GM18858 (cell line): ENCODE results near the gene FNDC11.

Experiments used
- ATAC-seq: cut with Tn5 transposase; IDR thresholded peaks from one replicate; pipeline ENCODE4 v1.9.1; 2021; ENCODE audit not compliant: unreplicated experiment

FNDC11 gene

DNA sequence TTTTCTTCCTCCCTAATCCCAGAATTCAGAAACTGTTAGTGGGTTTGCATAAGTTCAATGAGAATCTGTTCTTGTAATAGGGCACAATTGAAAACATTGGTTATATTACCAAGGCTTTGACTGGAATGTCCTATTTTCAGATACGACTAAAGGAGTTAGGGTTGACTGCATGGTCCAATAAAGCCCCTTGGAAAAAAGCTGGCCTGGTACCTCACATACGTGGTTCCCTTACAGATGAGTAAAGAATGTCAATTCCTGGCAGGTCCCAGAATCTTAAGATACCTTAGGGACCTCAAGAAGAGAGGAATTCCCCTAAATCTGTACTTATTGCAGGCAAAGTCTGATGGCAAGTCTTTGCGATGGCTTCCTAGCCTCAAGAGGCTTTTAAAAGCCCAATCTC lies 28.8 kb upstream of the FNDC11 start:
- no peak for ATAC-seq

DNA sequence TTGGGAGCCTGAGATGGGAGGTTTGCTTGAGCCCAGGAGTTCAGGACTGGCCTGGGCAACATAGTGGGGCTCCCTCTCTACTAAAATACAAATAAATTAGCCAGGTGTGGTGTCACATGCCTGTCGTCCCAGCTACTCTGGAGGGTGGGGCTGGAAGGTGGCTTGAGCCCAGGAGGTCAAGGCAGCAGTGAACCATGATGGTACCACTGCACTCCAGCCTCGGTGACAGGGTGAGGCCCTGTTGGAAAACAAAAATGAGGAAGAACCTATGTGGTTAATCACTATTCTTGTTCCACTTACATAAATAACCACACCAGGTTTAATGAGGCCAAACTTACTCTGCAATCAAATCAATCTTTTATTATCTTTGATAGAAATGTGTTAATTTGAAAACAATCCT lies 28.0 kb upstream of the FNDC11 start:
- ATAC-seq: no peak

DNA sequence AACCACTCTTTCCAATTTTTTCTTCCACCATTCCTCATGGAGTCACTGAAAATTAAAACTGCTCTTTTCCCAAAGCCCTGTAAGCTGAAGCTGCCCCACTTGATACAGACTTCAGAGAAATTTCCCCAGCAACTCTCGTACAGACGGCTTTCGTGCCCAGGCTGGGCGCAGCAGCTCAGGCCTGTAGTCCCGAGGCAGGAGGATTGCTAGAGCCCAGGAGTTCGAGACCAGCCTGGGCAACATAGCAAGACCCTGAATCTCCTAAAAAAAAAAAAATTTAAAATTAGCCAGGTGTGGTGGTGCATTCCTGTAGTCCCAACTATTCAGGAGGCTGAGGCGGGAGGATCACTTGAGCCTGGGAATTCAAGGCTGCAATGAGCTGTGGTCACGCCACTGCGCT lies 26.8 kb upstream of the FNDC11 start:
- ATAC-seq: no peak

DNA sequence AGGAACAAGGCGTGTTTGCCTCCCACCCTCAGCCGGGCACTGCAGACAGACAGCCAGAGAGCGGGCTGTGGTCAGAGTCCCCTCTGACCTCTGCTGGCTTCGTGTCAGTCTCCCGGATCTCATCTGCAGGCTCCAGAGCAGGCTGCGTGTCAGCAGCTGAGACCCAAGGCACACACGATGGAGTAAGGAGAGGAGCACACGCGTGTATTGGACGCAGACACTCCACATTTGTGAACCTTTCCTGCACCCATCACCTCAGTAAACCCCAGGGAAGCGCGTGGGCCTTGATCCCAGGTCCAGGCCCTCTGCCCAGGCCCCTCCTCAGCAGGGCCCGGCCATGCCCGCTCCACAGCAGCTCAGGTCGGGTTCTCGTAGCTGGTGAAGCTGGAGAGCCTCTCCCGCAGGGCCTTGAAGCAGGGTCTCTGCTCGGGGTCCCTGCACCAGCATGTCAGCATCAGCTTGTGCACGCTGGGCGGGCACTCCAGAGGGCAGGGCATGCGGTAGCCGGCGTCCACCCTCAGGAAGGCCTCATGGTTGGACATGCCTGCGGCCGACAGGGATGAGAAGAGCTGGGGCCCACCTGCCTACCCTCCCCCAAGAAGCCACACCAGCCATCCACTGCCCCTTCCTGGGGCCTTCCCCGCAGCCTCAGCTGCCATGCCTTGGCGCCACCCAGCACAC lies 24.6 kb upstream of the FNDC11 start:
- no peak for ATAC-seq

DNA sequence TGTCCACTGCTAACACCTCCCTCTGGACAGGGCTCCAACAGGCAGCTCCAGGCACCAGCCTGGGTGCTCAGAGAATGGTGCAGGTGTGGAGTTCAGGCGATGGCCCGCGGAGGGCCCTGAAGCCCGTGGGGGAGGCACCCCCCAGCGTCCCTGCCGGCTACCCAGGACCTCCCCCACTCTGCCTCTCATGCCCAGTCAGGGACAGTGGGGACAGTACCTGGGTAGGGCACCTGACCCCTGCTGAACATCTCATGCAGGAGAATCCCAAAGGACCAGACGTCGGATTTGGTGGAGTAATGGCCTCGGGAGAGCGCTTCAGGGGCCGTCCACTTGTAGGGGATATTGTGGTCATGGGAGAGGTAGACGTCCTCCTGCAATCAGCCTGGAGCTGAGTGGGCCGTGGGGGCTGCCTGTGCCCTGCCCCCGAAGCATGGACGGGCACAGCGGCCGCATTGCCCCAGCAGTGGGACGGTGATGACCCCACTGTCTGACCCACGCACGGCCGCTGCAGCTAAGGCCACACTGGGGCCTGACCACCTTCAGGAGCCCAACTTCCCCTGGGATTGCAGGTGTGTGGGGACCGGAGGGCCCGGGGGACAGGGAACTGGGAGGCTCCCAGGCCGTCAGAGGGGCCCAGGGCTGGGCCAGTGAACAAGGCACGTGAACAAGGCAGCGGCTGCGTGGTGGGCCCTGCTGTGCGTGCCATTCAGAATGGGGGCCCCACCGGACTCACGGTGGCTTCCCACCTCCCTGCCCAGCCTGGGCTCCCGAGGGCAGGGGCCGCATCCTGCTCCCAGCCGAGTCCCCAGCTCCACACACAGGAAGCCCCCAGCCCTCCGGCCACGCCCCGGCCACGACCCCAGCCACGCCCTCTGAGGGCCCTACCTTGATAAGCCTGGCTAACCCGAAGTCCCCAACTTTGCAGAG lies 23.8 kb upstream of the FNDC11 start:
- ATAC-seq: no peak

DNA sequence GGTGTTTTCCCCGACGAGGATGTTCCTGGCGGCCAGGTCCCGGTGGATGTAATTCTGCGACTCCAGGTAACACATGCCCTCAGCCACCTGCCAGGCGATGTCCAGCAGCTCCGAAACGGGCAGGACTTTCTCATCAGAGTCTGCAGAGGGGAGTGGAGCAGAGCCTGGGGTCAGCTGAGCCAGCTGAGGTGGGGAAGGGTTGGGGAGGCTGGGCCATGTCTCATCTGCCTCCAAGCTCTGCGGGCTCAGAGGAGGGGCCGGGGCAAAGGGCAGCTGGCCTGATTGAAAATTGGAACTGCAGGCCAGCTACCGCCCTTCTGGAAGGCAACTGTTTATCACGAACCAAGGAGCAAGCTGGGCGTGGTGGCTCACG lies 23.2 kb upstream of the FNDC11 start:
- ATAC-seq: no peak

DNA sequence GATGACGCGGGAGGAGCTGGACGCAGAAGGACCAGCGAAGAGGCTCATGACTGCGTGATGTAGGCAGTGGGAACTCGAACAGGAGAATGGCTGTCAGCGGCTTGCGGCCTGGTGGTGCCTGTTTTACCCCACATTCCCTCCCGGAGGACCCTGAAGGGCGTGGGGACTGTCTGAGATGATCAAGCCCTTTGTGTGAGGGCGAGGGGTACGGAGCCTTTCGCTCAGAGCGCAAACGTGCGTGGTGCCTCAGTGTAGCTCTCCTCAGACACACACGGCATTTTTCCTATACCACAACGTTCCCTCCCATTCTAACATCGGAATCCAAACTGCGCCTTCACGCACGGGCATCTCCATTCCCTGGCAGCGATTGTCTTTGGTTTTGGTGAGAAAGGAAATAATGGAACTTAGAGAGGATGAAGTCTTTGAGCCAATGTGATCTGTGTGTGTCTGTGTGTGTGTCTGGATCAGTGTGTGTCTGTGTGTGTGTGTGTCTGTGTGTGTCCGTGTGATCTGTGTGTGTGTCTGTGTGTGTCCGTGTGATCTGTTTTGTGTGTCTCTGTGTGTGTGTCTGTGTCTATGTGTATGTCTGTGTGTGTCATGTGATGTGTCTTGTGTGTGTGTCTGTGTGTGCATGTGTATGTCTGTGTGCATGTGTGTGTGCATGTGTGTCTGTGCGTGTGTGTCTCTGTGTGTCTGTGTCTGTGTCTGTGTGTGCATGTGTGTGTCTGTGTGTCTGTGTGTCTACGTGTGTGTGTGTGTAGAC lies 22.1 kb upstream of the FNDC11 start:
- no peak for ATAC-seq

DNA sequence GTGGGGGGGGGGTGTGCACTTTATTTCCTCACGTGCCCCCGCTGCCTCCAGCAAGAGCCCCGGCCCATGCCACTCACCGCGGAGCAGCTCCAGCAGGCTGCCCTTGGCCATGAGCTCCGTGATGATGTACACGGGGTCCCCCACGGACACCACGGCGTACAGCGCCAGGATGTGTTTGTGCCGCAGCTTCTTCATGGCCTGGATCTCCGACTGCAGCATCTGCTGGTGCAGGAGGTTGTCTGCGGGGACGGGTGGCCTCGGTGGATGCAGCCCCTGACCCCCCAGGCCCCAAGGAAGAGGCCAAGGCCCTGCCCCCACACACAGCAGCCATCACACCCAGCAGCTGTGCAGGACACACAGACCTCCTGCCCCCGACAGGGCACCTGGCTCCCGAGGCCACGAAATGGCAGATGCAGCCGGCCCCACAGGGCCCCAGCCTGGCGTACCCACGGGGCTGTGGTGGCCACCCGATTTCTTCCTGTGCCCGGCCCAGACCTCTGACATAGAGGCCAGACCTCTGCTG lies 21.4 kb upstream of the FNDC11 start:
- no peak for ATAC-seq

DNA sequence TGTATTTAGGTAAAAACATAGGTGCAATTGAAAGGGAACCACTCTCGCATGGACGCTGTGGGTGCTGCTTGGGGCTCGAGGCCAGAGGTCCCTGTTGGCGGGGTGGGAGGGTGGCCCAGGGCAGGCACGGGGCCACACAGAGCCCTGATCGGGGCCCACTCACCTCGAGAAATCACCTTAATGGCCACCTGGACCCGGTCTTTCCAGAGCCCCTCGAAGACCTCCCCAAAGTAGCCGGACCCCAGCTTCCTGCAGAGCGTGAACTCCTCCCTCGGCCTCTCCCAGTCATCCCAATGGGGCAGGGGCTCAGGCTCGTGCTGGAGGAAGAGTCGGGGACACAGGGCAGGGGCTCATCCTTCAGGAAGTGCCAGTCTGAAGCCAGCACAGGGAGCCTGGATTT lies 20.6 kb upstream of the FNDC11 start:
- ATAC-seq: no peak

DNA sequence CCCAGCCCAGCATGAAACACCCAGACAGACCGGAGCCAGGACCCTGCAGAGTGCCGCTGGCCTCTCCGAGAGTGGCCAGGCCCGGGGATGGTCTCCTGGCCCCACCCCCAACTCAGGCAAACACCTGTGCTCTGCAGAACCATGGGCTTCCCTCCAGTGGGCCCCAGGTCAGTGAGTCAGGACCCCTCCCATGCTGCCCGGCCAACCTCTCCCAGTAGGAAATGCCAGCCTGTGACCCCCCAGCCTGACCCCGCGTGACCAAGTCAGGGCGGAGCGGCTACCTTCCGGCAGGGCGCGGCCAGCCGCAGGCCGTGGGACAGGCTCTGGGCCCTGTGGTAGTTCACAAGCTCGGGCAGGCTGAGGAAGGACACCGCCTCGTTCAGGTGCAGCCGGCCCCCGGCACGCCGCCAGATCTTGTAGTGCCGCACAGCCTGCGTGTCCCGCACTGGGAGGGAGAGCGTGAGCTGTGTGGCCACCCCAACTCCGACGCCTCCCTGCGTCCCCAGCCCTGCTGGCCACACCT lies 20.0 kb upstream of the FNDC11 start:
- no peak for ATAC-seq

DNA sequence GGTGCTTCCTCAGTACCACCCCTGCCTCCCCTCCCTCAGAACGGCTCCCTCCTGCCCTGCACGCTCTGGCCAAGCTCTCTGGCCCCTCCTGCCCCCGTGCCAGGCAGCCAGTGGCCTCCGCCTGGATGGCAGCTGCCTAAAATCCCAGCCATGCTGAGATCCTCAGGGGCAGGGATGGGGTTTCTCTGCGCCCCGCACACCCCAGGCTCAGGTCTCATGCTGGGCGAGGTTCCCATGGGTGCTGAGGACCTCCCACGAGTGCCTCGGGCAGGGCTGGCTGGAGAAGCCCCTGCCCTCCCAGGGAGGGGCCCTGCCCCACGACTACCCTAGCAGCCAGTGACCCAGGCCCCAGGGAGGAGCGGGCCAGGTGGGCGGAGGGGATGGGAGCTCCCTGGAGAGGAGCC lies 19.5 kb upstream of the FNDC11 start:
- ATAC-seq: no peak

DNA sequence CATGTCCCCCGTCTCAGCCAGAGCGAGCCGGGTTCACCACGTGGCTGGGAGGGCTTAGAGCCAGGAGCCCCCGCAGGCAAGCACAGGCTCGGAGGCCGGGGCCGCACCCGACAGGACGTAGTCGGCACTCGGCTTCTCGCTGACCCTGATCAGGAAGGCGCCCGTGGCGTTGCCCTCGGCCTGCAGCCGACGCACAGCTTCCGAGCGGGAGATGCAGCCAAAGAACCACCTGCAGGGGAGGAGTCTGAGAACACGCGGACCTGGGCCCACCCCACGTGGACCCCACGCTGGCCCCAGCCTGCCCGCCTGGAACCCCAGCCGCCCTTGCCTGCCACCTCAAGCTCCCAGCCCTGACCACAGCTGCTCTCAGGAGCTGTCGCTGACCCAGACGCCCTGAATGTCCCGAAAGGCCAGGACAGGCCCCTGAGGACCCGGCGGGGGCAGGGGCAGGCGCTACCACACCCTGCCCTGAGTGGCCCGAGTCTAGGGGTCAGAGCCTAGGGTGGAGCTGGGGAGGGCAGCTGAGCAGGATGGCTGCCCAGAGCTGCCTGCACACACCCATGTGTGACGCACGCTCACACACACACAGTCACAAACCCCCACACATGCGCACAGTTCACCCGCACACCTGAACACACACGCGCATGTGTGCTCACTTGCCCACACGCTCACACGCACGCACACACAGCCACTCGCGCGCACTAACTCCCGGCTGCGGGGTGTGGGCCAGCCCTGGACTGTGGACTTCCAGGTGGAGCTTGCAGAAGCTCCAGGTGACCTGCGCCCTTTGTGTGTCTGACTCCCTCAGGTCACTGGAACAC lies 18.9 kb upstream of the FNDC11 start:
- no peak for ATAC-seq

DNA sequence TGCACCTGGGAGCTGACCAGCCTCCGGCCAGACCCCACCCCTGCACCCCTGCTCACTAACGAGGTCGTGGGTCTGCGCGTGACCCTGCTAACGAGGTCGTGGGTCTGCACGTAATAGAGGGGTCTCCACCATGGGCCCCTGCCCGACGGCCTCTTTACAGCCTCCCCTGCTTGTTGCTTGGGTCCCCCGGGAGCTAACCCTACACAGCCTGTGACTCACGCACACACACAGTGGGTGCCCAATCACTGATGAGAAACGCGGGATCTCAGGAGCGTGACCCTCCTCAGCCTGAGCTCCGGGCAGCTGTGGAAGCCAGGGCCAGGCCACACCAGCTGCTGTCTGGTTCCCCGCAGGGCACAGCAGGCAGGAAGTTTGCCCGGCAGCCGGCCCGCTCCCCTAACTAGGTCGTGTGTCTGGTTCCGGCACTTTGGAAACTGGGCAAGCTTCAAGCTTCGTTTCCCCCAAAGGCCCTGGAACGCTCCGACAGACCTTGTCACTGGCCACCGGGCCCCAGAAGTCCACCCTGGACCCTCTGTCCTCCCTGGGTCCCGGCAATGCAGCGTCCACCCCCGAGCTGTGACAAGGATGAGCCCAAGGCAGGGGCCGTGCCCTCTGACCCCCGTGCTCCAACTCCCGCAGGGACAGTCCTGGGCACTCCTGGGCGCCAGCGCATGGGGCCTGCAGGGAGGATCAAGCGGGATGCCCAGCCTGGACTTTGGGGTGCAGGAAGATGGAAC lies 17.6 kb upstream of the FNDC11 start:
- ATAC-seq: no peak

DNA sequence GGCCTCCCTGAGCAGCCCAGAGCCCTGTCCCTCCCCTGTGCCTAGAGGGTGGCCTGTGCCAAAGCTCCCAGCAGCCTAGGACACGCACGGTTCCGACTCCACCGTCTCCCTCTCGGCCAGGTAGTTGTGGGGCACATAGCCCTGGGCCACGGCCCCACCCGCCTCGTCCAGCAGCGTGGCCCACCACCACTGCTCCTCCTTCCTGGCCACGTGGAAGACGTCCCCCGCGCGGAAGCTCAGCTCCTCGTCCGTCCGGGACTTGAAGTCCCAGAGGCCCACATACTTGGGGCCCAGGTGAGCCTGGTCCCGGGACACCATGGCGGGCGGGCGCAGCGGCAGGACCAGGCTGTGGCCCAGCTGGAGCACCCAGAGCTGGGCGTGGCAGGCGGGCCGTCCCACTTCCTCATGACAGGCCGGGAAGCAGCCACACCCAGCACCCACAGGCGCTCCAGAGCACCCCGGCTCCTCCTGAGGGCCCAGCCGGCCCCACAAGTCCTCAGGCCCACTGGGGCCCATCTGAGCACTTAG lies 16.9 kb upstream of the FNDC11 start, which contains the start of gene PTK6:
Gene PTK6, minus strand, starts transcription at position 380 of the 528 bp plus-strand sequence. Its CDS starts 62 bp downstream, at position 318.
- ATAC-seq: peak; percentile 2

DNA sequence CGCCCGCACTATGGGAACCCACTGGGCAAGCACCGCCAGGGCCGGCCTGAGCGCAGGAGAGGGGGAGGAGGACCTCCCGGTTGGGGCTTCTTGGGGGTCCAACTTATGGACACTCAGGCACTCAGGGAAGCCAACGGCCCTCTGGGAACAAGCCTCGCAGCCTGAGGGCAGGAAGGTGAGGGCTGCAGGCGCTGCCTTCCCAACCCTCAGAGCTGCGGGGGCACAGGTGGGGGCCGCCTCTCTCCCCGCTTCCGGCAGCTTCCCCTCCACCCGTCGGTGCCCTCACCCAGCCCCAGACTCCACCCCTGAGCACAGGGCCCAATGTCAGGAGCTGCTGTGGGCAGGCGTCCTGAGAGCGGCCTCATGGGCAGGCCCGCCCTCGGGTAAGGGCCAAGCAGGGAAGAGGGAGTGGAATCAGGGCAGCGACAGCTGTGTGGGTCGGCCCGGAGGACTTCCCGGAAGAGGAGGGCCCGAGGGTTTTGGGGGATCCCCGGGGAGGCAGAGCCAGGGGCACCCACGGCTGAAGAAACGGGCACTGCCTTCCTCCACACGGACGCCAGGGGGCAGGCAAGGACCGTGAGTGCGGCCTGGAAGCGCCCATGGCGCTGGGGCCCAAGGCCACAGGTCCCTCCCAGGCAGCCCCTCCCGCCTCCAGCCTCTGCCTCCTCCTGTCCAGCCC lies 16.3 kb upstream of the FNDC11 start:
- ATAC-seq: peak; percentile 84

DNA sequence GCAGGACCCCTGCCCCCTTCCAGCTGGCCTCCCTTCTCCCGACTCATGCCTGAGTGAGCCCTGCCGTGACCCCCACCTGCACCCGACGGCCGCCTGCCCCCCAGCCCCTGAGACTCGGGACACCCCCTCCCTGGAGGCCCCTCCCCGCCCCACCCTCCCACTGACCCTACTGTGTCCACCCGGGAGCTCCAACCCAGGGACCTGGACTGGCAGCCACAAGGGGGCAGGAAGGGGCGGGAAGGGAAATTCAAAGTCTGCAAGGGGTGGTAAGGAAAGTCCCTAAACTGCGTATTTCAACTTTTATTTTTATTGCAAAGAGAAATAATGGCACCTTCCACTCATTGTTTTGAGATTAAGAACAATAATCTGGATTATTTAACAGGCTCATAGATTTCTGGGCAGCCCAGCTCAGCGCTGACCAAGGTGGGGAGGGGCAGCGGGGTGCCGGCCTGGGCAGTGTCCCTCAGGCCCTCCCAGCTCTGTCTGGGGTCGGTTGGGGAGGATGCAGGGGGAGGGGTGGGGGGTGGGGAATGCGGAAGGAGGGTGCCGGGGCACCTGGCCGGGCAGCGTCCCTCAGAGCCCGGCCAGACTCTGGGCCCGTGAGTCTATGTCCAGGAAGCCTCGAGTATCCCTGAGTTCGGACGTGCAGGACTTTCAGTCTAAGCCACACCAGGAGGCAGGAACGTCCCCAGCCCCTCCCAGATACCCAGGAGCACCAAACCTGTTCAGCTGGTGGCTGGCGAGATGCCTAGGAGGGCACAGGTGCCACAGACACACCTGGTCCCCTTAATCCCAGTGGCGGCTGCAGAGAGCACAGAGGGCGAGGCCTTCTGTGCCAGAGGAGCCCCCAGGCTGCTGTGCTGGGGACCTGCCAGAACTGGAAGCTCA lies 15.5 kb upstream of the FNDC11 start:
- no peak for ATAC-seq

DNA sequence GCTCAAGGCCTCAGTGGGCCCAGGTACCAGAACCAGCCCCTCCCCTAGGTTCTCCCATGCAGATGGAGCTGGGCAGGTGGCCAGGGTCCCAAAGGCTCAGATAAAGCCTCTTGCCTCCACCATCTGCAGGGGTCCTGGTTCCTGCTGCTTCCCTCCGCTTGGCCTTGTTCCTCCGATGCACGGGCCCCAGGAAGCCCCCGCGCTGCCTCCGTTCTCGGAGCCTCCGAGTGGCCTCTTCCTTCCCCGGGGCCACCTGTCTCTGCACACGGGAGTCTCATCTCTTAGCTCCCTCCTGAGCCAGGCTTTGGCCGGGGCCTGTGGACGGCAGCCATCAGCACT lies 14.9 kb upstream of the FNDC11 start:
- no peak for ATAC-seq
